ENCODE results near the gene N4BP3.

N4BP3 gene

DNA sequence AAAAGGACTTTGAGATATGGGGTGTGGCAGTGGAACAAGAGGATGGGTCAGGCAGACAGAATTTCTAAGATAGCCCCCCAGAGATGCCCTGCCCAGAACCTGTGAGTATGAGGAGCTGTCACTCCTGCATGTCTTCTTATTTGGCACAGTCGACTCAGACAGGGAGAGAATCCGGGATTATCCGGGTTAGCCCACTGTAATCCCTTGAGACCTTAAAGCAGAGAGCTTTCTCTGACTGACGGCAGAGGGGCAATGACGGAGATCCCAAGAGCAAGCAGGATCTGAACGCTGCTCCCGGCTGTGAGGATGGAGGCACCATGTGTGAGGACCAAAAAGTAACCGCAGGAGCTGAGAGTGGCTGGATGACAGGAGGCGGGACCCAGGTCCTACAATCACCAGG is 49.1 kb downstream of the N4BP3 start:
- no peak overlapping the region for H3K4me3 ChIP-seq (ENCODE audit: low read depth, low read length)
- TF ChIP-seq, protein P1, sequence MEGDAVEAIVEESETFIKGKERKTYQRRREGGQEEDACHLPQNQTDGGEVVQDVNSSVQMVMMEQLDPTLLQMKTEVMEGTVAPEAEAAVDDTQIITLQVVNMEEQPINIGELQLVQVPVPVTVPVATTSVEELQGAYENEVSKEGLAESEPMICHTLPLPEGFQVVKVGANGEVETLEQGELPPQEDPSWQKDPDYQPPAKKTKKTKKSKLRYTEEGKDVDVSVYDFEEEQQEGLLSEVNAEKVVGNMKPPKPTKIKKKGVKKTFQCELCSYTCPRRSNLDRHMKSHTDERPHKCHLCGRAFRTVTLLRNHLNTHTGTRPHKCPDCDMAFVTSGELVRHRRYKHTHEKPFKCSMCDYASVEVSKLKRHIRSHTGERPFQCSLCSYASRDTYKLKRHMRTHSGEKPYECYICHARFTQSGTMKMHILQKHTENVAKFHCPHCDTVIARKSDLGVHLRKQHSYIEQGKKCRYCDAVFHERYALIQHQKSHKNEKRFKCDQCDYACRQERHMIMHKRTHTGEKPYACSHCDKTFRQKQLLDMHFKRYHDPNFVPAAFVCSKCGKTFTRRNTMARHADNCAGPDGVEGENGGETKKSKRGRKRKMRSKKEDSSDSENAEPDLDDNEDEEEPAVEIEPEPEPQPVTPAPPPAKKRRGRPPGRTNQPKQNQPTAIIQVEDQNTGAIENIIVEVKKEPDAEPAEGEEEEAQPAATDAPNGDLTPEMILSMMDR (IDR thresholded peaks at IDR 0.05; ENCODE audit: insufficient read depth, low read length, missing control alignments) = no peak
- DNase-seq (ENCODE audit: low read depth, low spot score) = no peak
- ChIA-PET CTCF (interaction anchor here (0.9 to 2.2 kb wide), 8 partner anchors 13 to 555 kb away, joined by 3 to 17 read pairs (median 3); no protein-coding TSS in a partner anchor), POLR2A (interaction anchor here (1.5 kb wide), 1 partner anchor 42 kb away, joined by 3 read pairs; the partner anchor contains the start of gene HNRNPAB)

DNA sequence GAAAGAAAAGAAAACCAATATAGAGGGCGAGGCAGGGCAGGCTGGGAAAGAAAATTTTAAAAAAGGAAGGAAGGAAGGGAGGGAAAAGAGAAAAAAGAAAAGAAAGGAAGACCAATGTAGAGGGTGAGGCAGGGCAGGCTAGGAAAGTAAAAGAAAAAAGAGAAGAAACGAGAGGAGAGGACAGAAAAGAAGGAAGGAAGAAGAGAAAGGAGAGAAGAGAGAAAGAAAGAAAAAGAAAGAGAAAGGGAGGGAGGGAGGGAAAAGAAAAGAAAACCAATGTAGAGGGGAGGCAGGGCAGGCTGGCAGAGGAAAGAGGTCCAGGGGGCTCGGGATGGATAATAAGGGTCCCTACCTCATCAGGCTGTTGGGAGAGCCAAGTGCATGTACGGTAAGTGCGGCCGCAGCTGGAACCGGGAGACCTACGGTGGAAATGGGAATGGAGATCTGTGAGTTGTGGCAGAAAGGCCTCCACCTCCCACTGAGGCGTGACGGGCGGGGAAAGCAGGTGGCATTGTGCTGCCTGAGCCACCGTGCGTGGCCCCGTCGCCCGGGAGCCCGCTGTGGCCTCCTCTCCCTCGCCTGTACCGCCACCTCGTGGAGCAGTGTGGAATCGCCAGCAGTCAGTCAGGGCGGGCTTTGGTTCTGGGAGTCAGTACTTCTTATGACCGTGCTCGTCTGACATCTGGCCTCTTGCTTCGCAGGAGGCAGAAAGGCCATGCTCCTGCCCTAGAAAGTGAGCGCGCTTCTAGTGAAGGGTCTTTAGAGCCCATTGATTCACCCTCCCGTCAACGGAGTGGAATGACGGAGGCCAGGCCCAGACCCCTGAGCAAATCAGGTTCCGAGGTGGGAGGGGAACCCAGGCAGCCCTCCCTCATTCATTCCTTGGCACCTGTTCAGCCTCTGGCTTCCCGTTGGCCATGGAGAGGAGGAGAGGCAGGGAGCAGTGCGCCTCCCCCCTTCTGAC is 50.7 kb downstream of the N4BP3 start:
- H3K4me3 ChIP-seq (ENCODE audit: low read depth, low read length) = peak overlapping the region; percentile 32
- TF ChIP-seq, protein P1 (IDR thresholded peaks at IDR 0.05; ENCODE audit: insufficient read depth, low read length, missing control alignments) = peak; percentile 99
- POLR2A ChIA-PET = interaction anchor here (0.7 kb wide), 1 partner anchor 10 kb away, joined by 5 read pairs; the partner anchor contains the start of gene NHP2
- CTCF ChIA-PET = interaction anchor here (0.8 to 1.6 kb wide), 5 partner anchors 9 to 557 kb away, joined by 3 to 4 read pairs (median 3); partner anchors contain the start of gene NHP2
- no peak for DNase-seq (ENCODE audit: low read depth, low spot score)

DNA sequence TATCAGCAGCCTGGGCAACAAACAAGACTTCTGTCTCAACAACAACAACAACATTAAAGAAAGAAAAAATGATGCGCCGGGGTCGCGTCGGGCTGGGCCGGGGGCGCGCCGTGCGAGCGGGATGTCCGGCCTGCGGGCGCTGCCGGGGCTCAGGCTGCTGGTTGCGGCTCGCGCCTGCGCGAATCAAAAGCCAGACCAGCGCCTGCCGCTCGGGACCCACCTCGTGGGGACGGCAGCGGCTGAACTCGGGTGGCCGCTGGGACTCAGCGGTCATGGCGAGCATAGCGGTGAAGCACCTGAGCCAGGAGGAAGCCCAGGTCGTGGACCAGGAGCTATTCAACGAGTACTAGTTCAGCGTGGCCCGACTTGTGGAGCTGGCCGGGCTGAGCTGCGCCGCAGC is 52.2 kb downstream of the N4BP3 start:
- CTCF ChIA-PET = interaction anchor here (1.0 to 1.5 kb wide), 6 partner anchors 10 to 90 kb away, joined by 4 to 10 read pairs (median 4); no protein-coding TSS in a partner anchor
- no peak for DNase-seq (ENCODE audit: low read depth, low spot score)
- H3K4me3 ChIP-seq (ENCODE audit: low read depth, low read length) = no peak overlapping the region
- POLR2A ChIA-PET = no interaction called here
- TF ChIP-seq, protein P1 (IDR thresholded peaks at IDR 0.05; ENCODE audit: insufficient read depth, low read length, missing control alignments) = no peak

DNA sequence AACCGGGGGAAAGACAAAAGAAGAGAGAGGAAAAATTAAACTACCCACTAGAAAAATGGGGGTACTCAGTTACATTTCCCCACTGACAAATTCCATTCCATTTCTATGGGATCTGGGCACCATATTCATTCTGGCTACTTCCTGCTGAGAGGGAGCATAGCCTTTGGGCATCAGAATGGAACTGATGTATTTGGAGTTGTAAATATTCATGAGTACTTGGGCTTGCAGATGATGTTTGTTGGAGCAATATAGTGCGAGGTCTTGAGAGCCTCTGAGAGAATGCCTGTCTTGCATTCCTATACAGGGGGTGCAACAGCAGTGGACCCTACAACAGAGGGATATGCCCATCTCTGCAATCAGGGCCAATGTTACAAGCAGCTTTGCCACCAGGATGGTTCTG is 57.1 kb downstream of the N4BP3 start:
- DNase-seq (ENCODE audit: low read depth, low spot score) = no peak
- ChIA-PET CTCF (no interaction called here), POLR2A (no interaction called here)
- TF ChIP-seq, protein P1 (IDR thresholded peaks at IDR 0.05; ENCODE audit: insufficient read depth, low read length, missing control alignments) = no peak
- H3K4me3 ChIP-seq (ENCODE audit: low read depth, low read length) = no peak overlapping the region

DNA sequence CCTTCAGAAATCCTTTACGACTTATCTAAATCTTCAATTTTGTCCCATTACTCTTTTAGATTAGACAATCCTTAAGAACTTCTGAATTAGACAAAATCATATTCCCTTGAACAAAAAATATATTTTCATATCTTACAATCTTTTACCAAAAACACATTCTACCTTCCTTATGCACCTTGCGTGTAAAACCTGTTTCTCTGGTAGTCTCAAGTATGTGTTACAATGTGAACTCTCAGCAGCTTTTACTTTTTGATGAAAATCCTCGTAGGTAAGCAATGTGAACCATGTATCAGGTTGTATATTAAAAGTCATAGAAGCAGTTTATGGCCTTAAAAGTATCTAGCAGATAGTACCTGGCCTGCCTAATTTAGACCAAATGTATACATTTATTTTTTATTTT is 61.1 kb downstream of the N4BP3 start:
- DNase-seq (ENCODE audit: low read depth, low spot score) = no peak
- ChIA-PET POLR2A (no interaction called here), CTCF (no interaction called here)
- no peak overlapping the region for H3K4me3 ChIP-seq (ENCODE audit: low read depth, low read length)
- TF ChIP-seq, protein P1 (IDR thresholded peaks at IDR 0.05; ENCODE audit: insufficient read depth, low read length, missing control alignments) = no peak

Measured in AG04449 (cell line).